ENCODE results near the gene GAGE12F. TPM values are rescaled to one million over a fixed set of nuclear protein-coding genes. Genes with fewer than 3 reads are reported as not detected.

Gene GAGE12F

GRCh38 chrX:49610718-49611310, 50.2 kb downstream of the GAGE12F start:
- H3K36me3 ChIP-seq (ENCODE audit: insufficient read depth, low read length), result no peaks in the 10 kb centered on the region
- H3K9me3 ChIP-seq (replicated peaks; ENCODE audit: low read length), result no peaks in the 10 kb centered on the region
- H3K4me2 ChIP-seq (ENCODE audit: low read length), result no peak overlapping the region
- H3K4me1 ChIP-seq (ENCODE audit: control insufficient read depth, insufficient read depth, low read length), result no peaks in the 10 kb centered on the region
- no peak overlapping the region for H3K4me3 ChIP-seq (ENCODE audit: low read length)
- H3K9ac ChIP-seq (ENCODE audit: low read depth, low read length), result no peak overlapping the region
- H3K27me3 ChIP-seq (ENCODE audit: control insufficient read depth, insufficient read depth, low read length), result no peaks in the 10 kb centered on the region

Small RNA genes lying within 50 kb of the gene (small RNA-seq; reads per million reads assigned to genes)
- gene GAGE12B, result not detected

All from skeletal muscle satellite cell (primary cell).